Mucosa of rectum (tissue), 2 donors: ENCODE results near the gene PTPN3.
A peak's percentile ranks its signal among the peaks of the same experiment; 100 is the strongest.

Experiments
- H3K27ac ChIP-seq, 2 donors: one replicate each; pipeline ENCODE4 v1.7.0; 2013; ENCODE audit warnings: inconsistent platforms in 2 of 2, low read depth in 2 of 2, low read length in 2 of 2
- H3K27me3 ChIP-seq, 2 donors: one replicate each; pipeline ENCODE4 v1.7.0; 2013; ENCODE audit warnings: low read length in 2 of 2; ENCODE audit not compliant: control insufficient read depth in 2 of 2, insufficient read depth in 2 of 2
- H3K36me3 ChIP-seq, 2 donors: one replicate each; pipeline ENCODE4 v1.7.0; 2013; ENCODE audit warnings: low read length in 2 of 2; ENCODE audit not compliant: control insufficient read depth in 2 of 2, insufficient read depth in 2 of 2
- H3K4me1 ChIP-seq, 2 donors: one replicate each; pipeline ENCODE4 v1.7.0; 2013; ENCODE audit warnings: low read length in 2 of 2, mild to moderate bottlenecking in 1 of 2; ENCODE audit not compliant: control insufficient read depth in 2 of 2, insufficient read depth in 2 of 2
- H3K4me3 ChIP-seq, 2 donors: one replicate each; pipeline ENCODE4 v1.7.0; 2013; ENCODE audit warnings: low read length in 2 of 2
- H3K9ac ChIP-seq, 2 donors: one replicate each; pipeline ENCODE4 v1.7.0; 2013; ENCODE audit warnings: low read length in 2 of 2, low read depth in 1 of 2, mild to moderate bottlenecking in 1 of 2
- H3K9me3 ChIP-seq, 2 donors: one replicate each; pipeline ENCODE4 v1.7.0; 2013; ENCODE audit warnings: low read length in 2 of 2; ENCODE audit not compliant: control insufficient read depth in 2 of 2
- donor health status: healthy.
- donor health status: Normal muscosa, but diverticular disease.

PTPN3 gene

GRCh38 chr9:109478051-109478563, 20.0 kb downstream of the PTPN3 start:
- Histone ChIP-seq H3K36me3 (peaks cover 0 to 3% of the 10 kb centered on the region in 2 donors), H3K4me1 (peaks cover 20 to 38% of the 10 kb centered on the region in 2 donors), H3K9me3 (no peaks in the 10 kb centered on the region), H3K27ac (peak overlapping the region; percentile 93 to 96), H3K4me3 (peak overlapping the region; percentile 57 to 59), H3K27me3 (no peaks in the 10 kb centered on the region), H3K9ac (peak overlapping the region; percentile 48 to 61)

- Histone ChIP-seq H3K27me3 (no peaks in the 10 kb centered on the region), H3K4me3 (peak overlapping the region; percentile 57 to 59), H3K9ac (peak overlapping the region; percentile 60 to 61), H3K36me3 (no peaks in the 10 kb centered on the region), H3K4me1 (peaks cover 20 to 38% of the 10 kb centered on the region in 2 donors), H3K9me3 (no peaks in the 10 kb centered on the region), H3K27ac (peak overlapping the region; percentile 93 to 96)
Observed at GRCh38 chr9:109477258-109478050, 20.7 kb downstream of the PTPN3 start.

- peak overlapping the region; percentile 54 to 60 for H3K9ac ChIP-seq
- no peaks in the 10 kb centered on the region for H3K9me3 ChIP-seq
- peak overlapping the region; percentile 93 to 96 for H3K27ac ChIP-seq
- H3K4me1 ChIP-seq: peaks cover 20 to 38% of the 10 kb centered on the region in 2 donors
- H3K27me3 ChIP-seq: no peaks in the 10 kb centered on the region
- H3K36me3 ChIP-seq: no peaks in the 10 kb centered on the region
- H3K4me3 ChIP-seq: peak overlapping the region in 1 of 2 donors; percentile 17
Observed at GRCh38 chr9:109476642-109477257, 21.4 kb downstream of the PTPN3 start.

- H3K4me3 ChIP-seq: no peak overlapping the region
- no peaks in the 10 kb centered on the region for H3K9me3 ChIP-seq
- H3K27ac ChIP-seq: peak overlapping the region; percentile 12 to 27
- H3K9ac ChIP-seq: no peak overlapping the region
- peaks cover 20 to 38% of the 10 kb centered on the region in 2 donors for H3K4me1 ChIP-seq
- H3K36me3 ChIP-seq: no peaks in the 10 kb centered on the region
- no peaks in the 10 kb centered on the region for H3K27me3 ChIP-seq
Observed at GRCh38 chr9:109475526-109475925, 22.6 kb downstream of the PTPN3 start.

GRCh38 chr9:109474944-109475343, 23.2 kb downstream of the PTPN3 start:
- Histone ChIP-seq H3K36me3 (no peaks in the 10 kb centered on the region), H3K4me3 (no peak overlapping the region), H3K27me3 (no peaks in the 10 kb centered on the region), H3K4me1 (peaks cover 20 to 38% of the 10 kb centered on the region in 2 donors), H3K9me3 (no peaks in the 10 kb centered on the region), H3K9ac (peak overlapping the region in 1 of 2 donors; percentile 9), H3K27ac (peak overlapping the region in 1 of 2 donors; percentile 27)

- H3K36me3 ChIP-seq: no peaks in the 10 kb centered on the region
- no peaks in the 10 kb centered on the region for H3K9me3 ChIP-seq
- H3K27ac ChIP-seq: no peak overlapping the region
- H3K4me1 ChIP-seq: peaks cover 20 to 38% of the 10 kb centered on the region in 2 donors
- no peaks in the 10 kb centered on the region for H3K27me3 ChIP-seq
- H3K9ac ChIP-seq: no peak overlapping the region
- H3K4me3 ChIP-seq: no peak overlapping the region
Observed at GRCh38 chr9:109474170-109474569, 23.9 kb downstream of the PTPN3 start.

- no peaks in the 10 kb centered on the region for H3K9me3 ChIP-seq
- no peaks in the 10 kb centered on the region for H3K27me3 ChIP-seq
- H3K4me3 ChIP-seq: no peak overlapping the region
- no peak overlapping the region for H3K27ac ChIP-seq
- peaks cover 20 to 34% of the 10 kb centered on the region in 2 donors for H3K4me1 ChIP-seq
- no peaks in the 10 kb centered on the region for H3K36me3 ChIP-seq
- no peak overlapping the region for H3K9ac ChIP-seq
Observed at GRCh38 chr9:109473329-109473728, 24.8 kb downstream of the PTPN3 start.

- no peak overlapping the region for H3K27ac ChIP-seq
- no peaks in the 10 kb centered on the region for H3K36me3 ChIP-seq
- peaks cover 10 to 19% of the 10 kb centered on the region in 2 donors for H3K4me1 ChIP-seq
- no peak overlapping the region for H3K4me3 ChIP-seq
- no peak overlapping the region for H3K9ac ChIP-seq
- H3K9me3 ChIP-seq: no peaks in the 10 kb centered on the region
- no peaks in the 10 kb centered on the region for H3K27me3 ChIP-seq
Observed at GRCh38 chr9:109471475-109472393, 26.4 kb downstream of the PTPN3 start.

GRCh38 chr9:109469646-109470358, 28.3 kb downstream of the PTPN3 start:
- H3K9me3 ChIP-seq: no peaks in the 10 kb centered on the region
- H3K4me3 ChIP-seq: no peak overlapping the region
- H3K4me1 ChIP-seq: peaks cover 0 to under 1% of the 10 kb centered on the region in 2 donors
- no peak overlapping the region for H3K27ac ChIP-seq
- no peaks in the 10 kb centered on the region for H3K36me3 ChIP-seq
- H3K9ac ChIP-seq: no peak overlapping the region
- no peaks in the 10 kb centered on the region for H3K27me3 ChIP-seq
